ENCODE results near the gene MAMLD1. TPM values are rescaled to one million over a fixed set of nuclear protein-coding genes. Genes with fewer than 3 reads are reported as not detected.

MAMLD1 gene
- total RNA-seq, 2 experiments from 2014 or later, result 1.7 to 1.8 TPM

DNA sequence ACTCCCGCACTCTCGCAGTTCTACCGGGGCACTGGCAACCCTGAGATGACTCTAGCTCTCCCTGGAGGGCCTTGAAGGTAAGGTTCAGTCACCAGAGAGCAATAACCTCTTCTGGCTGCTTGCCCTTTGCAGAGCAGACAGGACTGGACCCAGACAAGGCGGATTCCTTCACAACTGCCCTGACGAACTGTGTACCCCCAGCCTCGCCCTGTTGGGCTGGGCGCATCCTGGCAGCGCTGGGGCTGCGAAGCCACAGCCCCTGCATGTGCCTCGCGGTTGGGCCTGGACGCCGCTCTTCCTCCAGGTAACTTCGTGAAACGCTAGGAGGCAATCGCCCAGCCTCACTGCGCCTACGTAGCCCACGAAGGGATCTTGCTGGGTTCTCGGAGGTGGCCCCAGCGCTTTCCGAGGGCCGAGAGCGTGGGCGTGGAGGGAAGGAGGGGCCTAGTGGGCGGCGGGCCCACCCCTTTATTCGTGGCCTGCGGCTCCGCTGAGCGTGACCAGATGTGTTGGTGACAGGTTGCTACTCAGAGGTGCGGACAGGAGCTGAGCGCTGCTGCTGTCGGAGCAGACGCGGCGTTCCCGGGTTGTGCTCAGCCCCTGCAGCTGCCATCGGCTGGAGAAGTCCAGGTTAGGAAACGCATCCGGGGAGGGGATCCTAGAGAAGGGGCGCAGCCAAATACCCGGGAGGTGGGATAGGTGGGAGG lies 1.9 kb upstream of the MAMLD1 start:
- peak; percentile 30 for DNase-seq
- intact Hi-C loops (cut with micrococcal nuclease), result loop anchor here (2.0 to 10.0 kb wide), 6 partner anchors 331 to 1034 kb away; partner anchors contain the start of genes EOLA1, MTMR1, TMEM185A and VMA21
- CTCF ChIA-PET, result interaction anchor here (0.9 kb wide), 1 partner anchor 213 kb away, joined by 3 read pairs; no protein-coding TSS in a partner anchor

DNA sequence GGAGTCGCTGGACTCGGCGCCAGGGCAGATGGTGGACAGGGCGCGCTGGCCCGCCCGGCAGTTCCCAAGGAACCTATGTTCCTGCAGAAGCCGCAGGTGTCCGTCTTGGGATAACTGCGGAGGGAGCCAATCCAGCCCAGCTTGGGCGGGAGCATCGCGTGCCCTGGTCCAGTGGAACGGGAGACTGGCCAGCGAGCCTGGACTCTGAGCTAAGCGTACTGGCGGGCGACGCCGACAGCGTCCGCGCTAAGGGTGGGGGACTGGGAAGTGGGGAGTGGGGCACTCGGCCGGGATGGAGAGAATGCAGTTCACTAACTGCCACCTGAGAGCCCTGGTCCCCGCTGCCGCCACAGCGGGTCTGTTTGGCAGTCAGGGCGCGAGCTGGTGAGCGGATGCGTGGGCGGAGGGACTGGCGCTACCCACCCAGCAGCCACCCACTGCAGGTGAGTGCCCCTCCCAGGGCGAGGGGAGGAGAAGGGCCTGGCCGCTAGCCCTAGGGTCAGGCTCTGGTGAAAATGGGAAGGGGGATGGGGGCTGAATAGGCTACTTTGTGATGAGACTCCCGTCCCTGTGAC lies 1.3 kb upstream of the MAMLD1 start:
- peak; percentile 23 for DNase-seq
- intact Hi-C loops (cut with micrococcal nuclease), result loop anchor here (2.0 to 10.0 kb wide), 7 partner anchors 207 to 1033 kb away; partner anchors contain the start of genes EOLA1, MTM1, MTMR1 and TMEM185A
- no peak overlapping the region for H3K27ac Mint-ChIP-seq
- H3K9me3 Mint-ChIP-seq, result no peaks in the 10 kb centered on the region
- no peaks in the 10 kb centered on the region for H3K36me3 Mint-ChIP-seq (ENCODE audit: low read depth)
- peak overlapping the region; percentile 81 for H3K4me3 Mint-ChIP-seq
- peaks cover 14% of the 10 kb centered on the region for H3K4me1 Mint-ChIP-seq (ENCODE audit: low read depth)
- CTCF ChIA-PET, result interaction anchor here (0.9 kb wide), 1 partner anchor 212 kb away, joined by 3 read pairs; no protein-coding TSS in a partner anchor
- H3K27me3 Mint-ChIP-seq (ENCODE audit: low read depth), result peaks cover 18% of the 10 kb centered on the region

More for the DNA sequence above, 1.9 kb upstream of the MAMLD1 start:
- peaks cover 18% of the 10 kb centered on the region for H3K27me3 Mint-ChIP-seq (ENCODE audit: low read depth)
- H3K27ac Mint-ChIP-seq, result no peak overlapping the region
- H3K36me3 Mint-ChIP-seq (ENCODE audit: low read depth), result no peaks in the 10 kb centered on the region
- H3K4me3 Mint-ChIP-seq, result peak overlapping the region; percentile 81
- H3K9me3 Mint-ChIP-seq, result no peaks in the 10 kb centered on the region
- H3K4me1 Mint-ChIP-seq (ENCODE audit: low read depth), result peaks cover 9% of the 10 kb centered on the region

DNA sequence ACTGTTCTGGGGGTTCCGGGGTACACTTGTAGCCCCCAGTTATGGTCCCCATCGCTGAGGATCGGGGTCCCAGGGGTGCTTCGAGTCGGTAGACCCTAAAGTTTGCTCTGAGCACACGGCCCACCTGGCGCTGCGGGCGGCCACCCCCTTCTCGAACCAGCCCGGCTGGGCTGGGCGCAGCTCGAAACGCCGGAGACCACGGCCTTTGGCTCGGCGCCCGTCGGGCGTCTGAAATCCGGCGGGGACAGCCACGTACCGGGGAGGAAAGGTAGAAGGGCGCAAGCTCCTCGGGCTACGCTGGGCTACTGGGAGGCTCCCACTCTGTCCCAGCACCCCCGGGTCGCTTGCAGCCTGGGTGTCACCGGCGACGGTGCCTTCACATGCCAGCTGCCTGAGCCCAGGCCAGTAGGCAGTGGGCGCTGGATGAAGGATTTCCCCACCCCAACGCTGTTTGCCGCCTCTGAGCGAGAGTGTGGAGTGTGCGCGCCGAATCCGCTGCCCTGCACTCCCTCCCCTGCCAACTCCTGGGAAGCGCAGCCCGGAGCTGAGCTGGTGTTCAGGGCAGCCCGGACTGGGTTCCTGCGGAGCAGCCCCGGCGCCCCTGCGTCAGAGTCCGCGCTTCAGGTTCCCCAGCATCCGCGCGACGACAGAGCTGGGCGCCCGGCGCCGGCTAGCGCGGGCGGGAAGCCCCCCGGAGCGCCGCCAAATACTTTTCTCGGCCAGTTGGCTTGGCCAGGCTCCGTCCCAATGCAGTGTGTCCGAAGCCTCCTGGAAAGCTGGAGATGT lies 637 bp downstream of the MAMLD1 start:
- peaks cover 16% of the 10 kb centered on the region for H3K4me1 Mint-ChIP-seq (ENCODE audit: low read depth)
- H3K9me3 Mint-ChIP-seq, result no peaks in the 10 kb centered on the region
- H3K4me3 Mint-ChIP-seq, result peak overlapping the region; percentile 68
- DNase-seq, result peak; percentile 27
- intact Hi-C loops (cut with micrococcal nuclease), result loop anchor here (1.0 to 10.0 kb wide), 9 partner anchors 123 to 1031 kb away; partner anchors contain the start of genes EOLA1, MTM1, MTMR1 and TMEM185A
- no peak overlapping the region for H3K27ac Mint-ChIP-seq
- no peaks in the 10 kb centered on the region for H3K36me3 Mint-ChIP-seq (ENCODE audit: low read depth)
- CTCF ChIA-PET, result interaction anchor here (0.6 to 1.4 kb wide), 4 partner anchors 116 to 336 kb away, joined by 3 to 4 read pairs (median 3); no protein-coding TSS in a partner anchor
- H3K27me3 Mint-ChIP-seq (ENCODE audit: low read depth), result peaks cover 18% of the 10 kb centered on the region

DNA sequence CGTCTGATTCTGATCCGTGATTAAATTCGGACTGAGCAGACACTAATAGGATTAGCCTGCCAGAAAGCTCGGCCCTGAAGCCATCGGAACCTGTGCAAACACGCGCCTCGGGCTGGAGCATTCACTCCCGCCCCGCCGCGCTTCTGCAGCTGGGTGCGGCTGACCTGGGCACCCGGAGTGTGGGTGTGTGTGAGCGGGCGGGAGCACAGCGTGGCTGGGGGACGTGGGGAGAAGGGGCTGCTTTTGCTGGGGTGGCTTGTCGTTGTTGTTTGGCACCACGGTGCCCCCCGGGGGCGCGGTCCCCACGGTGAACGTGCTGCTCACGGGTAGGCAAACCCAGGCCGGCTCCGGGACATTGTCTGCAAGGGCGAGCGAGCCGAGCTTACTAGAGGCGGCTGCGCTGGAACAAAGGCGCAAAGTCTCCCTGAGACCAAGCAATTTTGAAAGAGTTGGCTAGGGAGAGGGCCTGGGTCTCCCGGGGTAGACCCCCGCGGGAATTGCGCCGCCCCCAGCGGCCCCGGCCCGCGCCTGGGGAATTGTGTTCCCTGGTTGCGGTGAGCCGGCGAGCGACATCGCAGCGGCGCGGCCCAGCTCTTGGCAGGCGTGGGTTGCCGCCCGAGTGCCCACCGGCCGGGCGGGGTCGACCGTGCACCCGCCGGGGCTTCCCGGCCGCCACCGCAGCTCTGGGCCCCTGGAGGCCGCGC lies 1.4 kb downstream of the MAMLD1 start:
- CTCF ChIA-PET, result interaction anchor here (0.8 to 1.4 kb wide), 4 partner anchors 12 to 335 kb away, joined by 3 to 4 read pairs (median 3); no protein-coding TSS in a partner anchor
- DNase-seq, result peak; percentile 12
- H3K4me3 Mint-ChIP-seq, result peak overlapping the region; percentile 68
- peaks cover 16% of the 10 kb centered on the region for H3K4me1 Mint-ChIP-seq (ENCODE audit: low read depth)
- intact Hi-C loops (cut with micrococcal nuclease), result loop anchor here (1.0 to 10.0 kb wide), 10 partner anchors 118 to 1030 kb away; partner anchors contain the start of genes EOLA1, MTMR1, TMEM185A and VMA21
- peaks cover 18% of the 10 kb centered on the region for H3K27me3 Mint-ChIP-seq (ENCODE audit: low read depth)
- H3K27ac Mint-ChIP-seq, result no peak overlapping the region
- H3K9me3 Mint-ChIP-seq, result no peaks in the 10 kb centered on the region
- no peaks in the 10 kb centered on the region for H3K36me3 Mint-ChIP-seq (ENCODE audit: low read depth)

DNA sequence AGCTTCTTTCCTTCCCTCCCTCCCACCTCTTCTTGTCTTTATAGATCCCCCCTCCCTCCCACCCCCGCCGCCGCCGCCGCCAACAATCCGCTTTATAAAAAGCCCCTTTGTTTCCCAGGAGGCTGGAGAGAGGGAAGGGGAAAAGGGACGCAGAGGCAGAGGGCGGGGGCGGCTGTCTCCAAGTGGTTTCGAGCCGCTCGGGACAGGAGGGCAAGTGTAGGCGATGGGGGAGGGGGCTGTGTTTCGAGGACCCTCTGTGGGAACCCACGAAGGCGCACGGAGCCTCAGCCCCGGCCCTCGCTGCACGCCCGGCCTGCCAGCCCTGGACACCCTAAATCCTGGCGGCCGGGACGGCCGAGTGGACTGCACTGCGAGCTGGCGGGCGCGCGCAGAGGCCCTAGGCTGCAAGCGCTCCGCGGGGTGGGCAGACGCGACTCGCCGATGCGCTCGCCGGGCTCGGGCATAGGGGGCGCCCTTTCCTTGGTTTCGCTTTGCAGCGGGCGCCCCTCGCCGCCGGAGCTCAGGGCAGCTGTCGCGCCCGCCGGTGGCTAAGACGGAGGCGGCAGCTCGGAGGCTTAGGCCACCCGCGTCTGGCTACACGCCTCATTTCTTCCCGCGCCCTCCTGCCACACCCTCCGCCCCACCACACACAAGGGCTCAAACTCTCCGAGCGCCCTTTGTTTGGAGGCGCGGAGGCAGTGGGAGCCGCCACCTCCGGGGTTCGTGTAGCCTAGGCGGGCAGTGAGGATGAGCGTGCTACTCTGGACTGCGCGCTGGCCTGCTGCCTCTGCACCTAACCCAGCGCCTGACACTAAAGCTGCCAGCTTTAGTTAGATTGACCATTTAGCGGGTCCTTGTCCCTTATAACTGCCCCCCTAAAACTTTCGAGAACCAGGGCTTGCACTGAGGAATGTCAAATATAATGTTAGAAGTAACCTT lies 2.2 kb downstream of the MAMLD1 start:
- no peaks in the 10 kb centered on the region for H3K36me3 Mint-ChIP-seq (ENCODE audit: low read depth)
- no peaks in the 10 kb centered on the region for H3K9me3 Mint-ChIP-seq
- H3K4me1 Mint-ChIP-seq (ENCODE audit: low read depth), result peaks cover 16% of the 10 kb centered on the region
- peak overlapping the region; percentile 75 for H3K4me3 Mint-ChIP-seq
- peak; percentile 70 for DNase-seq
- H3K27ac Mint-ChIP-seq, result no peak overlapping the region
- peaks cover 13% of the 10 kb centered on the region for H3K27me3 Mint-ChIP-seq (ENCODE audit: low read depth)
- intact Hi-C loops (cut with micrococcal nuclease), result loop anchor here (1.0 to 10.0 kb wide), 7 partner anchors 117 to 1029 kb away; partner anchors contain the start of genes TMEM185A and VMA21
- CTCF ChIA-PET, result interaction anchor here (1.0 to 1.3 kb wide), 5 partner anchors 11 to 180 kb away, joined by 3 to 4 read pairs (median 3); no protein-coding TSS in a partner anchor

DNA sequence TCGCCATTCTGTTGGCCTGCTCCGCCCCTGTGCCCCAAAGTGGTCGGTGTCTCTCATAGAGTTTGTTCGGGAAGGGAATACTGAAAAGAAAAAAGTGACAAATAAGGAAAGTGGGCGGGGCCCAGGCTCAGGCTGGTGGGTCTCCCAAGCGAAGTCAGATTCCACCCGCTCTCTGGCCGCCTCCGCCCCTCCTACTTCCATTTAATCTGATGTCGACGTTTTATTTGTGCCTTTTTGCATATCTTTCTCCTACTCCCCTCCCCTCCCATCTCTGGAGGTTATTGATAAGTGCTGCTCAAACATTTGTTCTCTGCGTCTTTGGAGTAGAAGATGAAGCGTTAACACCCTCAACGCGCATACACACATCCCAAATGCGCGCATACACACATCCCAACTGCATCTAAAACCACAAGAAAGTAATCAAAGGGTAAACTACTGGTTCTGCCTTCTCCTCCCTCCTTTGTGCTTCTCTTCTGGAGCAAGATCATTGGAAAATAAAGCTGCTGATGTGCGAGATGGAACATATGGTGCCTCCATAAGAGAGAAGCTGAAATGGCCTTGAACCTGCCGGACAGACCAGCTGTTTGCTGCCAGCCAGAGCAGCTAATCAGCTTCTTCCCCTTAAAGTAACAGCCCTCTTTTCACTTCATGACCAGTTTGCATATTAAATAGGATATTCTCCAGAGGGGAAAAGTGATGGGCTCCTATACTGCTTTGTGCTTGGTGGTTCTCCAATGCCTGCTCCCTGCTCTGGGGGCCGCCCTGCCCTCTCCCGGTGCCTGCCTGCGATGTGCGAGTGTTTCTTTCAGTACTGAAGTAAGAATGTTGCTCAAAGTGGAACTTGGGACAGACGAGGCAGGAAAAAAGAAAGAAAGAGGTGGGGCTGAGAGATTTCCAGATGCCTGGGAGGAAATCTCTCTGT lies 3.1 kb downstream of the MAMLD1 start:
- Mint-ChIP-seq H3K4me3 (peak overlapping the region; percentile 75), H3K4me1 (ENCODE audit: low read depth) (peaks cover 16% of the 10 kb centered on the region), H3K36me3 (ENCODE audit: low read depth) (no peaks in the 10 kb centered on the region), H3K27ac (peak overlapping the region; percentile 80), H3K9me3 (no peaks in the 10 kb centered on the region), H3K27me3 (ENCODE audit: low read depth) (peaks cover 6% of the 10 kb centered on the region)
- peak; percentile 14 for DNase-seq
- CTCF ChIA-PET, result interaction anchor here (0.6 to 1.3 kb wide), 6 partner anchors 10 to 179 kb away, joined by 3 to 7 read pairs (median 4); no protein-coding TSS in a partner anchor
- intact Hi-C loops (cut with micrococcal nuclease), result loop anchor here (1.0 to 10.0 kb wide), 7 partner anchors 116 to 1029 kb away; partner anchors contain the start of genes TMEM185A and VMA21

DNA sequence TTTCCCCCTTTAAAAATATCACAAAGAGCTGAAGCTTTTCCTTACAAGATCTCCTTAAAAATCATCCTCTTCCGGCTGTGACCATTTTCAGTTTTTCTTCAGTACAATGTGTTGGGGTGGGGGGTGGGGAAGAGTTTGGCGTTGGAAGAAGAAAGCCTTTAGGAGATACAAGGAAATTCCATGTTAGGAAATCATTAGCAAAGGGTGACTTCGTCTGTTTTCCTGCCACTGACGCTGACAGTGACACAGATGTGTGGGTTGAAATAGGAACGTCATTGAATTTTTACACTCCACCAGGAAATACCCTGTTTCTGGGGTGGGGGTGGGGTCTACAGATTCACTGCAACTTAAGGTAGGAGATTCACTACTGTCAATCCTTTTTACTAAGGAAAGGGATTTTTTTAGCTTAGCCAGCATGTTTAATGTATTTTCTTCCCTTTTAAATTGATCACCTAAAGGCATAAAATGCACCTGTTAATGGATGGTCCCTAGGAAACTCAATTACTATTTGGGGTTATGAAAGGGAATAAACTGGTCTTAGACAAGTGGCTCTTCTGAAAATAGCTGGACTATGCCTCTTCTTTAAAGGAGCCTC lies 3.9 kb downstream of the MAMLD1 start:
- DNase-seq, result peak; percentile 57
- peaks cover 13% of the 10 kb centered on the region for H3K4me1 Mint-ChIP-seq (ENCODE audit: low read depth)
- intact Hi-C loops (cut with micrococcal nuclease), result loop anchor here (5.0 to 10.0 kb wide), 4 partner anchors 315 to 1028 kb away; partner anchors contain the start of genes TMEM185A and VMA21
- H3K36me3 Mint-ChIP-seq (ENCODE audit: low read depth), result no peaks in the 10 kb centered on the region
- CTCF ChIA-PET, result interaction anchor here (0.6 to 0.9 kb wide), 2 partner anchors 48 to 111 kb away, joined by 4 to 7 read pairs; no protein-coding TSS in a partner anchor
- H3K27ac Mint-ChIP-seq, result peak overlapping the region; percentile 80
- no peaks in the 10 kb centered on the region for H3K9me3 Mint-ChIP-seq
- H3K4me3 Mint-ChIP-seq, result peak overlapping the region; percentile 75
- peaks cover 4% of the 10 kb centered on the region for H3K27me3 Mint-ChIP-seq (ENCODE audit: low read depth)

DNA sequence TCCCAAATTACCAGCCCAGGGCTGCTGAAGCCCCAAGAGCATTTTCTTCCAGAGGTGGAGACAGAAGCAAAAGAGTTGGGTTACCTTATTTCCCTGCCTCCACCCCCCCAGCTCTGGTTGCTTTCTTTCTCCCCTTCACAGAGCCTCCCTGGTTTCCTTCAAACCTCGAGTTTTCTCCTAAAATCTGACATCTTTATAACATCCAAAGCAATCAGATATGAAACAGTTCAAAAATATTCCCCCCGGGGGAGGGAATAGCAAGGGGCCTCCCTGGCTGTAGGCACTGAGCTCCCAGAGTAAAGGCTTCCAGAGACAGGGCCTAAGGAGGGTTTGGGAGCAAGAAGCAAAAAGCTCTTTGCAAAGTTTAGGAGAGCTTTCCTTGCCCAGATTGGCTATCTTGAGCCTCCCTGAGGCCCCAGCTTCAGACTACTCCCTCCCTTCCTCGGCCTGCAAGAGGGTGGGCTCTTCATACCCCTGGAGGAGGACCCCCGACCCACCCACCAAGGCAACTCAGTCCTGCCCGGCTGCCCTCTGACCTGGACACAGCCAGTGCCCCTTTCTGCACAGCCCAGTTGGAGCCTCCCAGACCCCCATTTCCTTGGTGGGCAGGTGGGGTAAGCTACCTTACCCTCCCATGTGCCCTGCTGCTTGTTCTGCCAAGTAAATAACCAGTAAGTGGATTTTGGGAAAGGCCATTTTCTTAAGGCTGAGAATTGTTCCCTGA lies 7.6 kb downstream of the MAMLD1 start:
- intact Hi-C loops (cut with micrococcal nuclease), result no loop called here
- no peaks in the 10 kb centered on the region for H3K9me3 Mint-ChIP-seq
- no peak for DNase-seq
- H3K4me1 Mint-ChIP-seq (ENCODE audit: low read depth), result peaks cover 9% of the 10 kb centered on the region
- no peak overlapping the region for H3K27ac Mint-ChIP-seq
- no peaks in the 10 kb centered on the region for H3K27me3 Mint-ChIP-seq (ENCODE audit: low read depth)
- H3K36me3 Mint-ChIP-seq (ENCODE audit: low read depth), result no peaks in the 10 kb centered on the region
- no peak overlapping the region for H3K4me3 Mint-ChIP-seq
- CTCF ChIA-PET, result interaction anchor here (1.1 kb wide), 1 partner anchor 116 kb away, joined by 4 read pairs; no protein-coding TSS in a partner anchor

DNA sequence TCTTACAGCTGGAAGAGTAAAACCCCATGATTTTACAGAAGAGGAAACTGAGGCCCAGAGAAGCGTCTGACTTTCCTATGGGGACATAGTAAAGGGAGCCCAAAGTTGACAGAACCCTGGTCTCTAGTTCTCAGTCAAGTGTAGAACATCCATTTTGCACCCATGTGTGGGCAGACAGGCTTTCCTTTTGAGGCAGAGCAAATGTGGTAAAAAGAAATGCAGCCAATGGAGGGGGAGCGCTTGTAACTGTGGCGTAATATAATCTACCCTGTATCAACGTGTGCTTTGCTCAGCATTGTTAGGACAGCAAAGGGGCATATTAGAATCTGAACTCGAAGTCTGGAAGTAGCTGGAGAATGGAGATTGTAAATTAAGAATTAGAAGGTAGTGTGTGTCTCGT lies 8.8 kb downstream of the MAMLD1 start:
- intact Hi-C loops (cut with micrococcal nuclease), result no loop called here
- H3K27ac Mint-ChIP-seq, result no peak overlapping the region
- no peak for DNase-seq

More for the DNA sequence above, 8.8 kb downstream of the MAMLD1 start:
- no peaks in the 10 kb centered on the region for H3K36me3 Mint-ChIP-seq (ENCODE audit: low read depth)
- peaks cover 2% of the 10 kb centered on the region for H3K4me1 Mint-ChIP-seq (ENCODE audit: low read depth)
- H3K9me3 Mint-ChIP-seq, result no peaks in the 10 kb centered on the region
- H3K4me3 Mint-ChIP-seq, result no peak overlapping the region
- no peaks in the 10 kb centered on the region for H3K27me3 Mint-ChIP-seq (ENCODE audit: low read depth)
- CTCF ChIA-PET, result interaction anchor here (1.1 kb wide), 1 partner anchor 115 kb away, joined by 4 read pairs; no protein-coding TSS in a partner anchor
